GM18858 (cell line): ENCODE results near the gene DCANP1.

Source experiments
- ATAC-seq: cut with Tn5 transposase; IDR thresholded peaks from one replicate; pipeline ENCODE4 v1.9.1; 2021; ENCODE audit not compliant: unreplicated experiment

The DCANP1 gene

DNA sequence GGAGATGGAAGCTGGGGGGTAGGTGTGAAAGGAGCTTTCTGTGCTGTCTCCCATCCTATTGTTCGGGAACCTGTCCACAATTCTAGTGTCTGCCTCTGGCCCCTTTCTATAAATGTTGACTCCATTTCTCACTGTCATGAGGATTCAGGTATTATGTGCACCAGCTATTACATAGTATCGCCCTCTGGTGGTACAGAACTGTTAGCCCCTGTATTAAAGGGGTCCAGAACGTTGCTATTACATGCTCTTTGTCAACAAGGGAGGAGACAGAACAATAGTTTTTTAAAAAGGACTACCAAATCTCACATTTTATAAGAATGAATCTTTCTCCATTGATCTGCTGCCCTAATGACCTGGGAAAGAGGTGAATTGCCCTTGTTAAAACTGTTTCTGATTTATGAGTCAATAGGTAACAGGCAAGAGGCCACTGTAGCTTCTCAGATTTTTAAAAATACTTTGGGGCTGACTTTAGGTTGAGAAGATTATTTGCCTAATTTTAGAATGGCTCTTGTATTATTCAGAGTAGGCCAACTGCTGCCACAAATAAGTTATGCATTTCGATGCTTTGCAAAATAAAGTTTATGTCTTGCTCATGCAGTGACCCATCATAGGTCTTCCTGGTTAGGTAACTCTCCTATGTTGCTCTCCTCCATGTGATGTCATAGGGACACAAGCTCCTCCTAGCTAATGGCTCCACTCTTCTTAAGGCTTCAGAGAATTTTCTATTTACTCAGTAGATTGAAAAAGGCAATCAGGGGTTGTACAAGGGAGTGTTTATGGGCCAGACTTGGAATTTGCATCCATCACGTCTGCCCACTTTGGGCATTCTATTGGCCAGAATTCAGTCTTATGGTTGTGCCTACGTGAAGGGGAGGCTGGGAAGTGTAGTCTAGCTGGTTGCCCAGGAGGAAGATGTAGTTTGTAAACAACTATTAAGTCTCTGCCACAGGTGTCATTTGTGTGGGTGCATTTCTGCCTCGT is 20.8 kb downstream of the DCANP1 start:
- peak; percentile 62 for ATAC-seq

DNA sequence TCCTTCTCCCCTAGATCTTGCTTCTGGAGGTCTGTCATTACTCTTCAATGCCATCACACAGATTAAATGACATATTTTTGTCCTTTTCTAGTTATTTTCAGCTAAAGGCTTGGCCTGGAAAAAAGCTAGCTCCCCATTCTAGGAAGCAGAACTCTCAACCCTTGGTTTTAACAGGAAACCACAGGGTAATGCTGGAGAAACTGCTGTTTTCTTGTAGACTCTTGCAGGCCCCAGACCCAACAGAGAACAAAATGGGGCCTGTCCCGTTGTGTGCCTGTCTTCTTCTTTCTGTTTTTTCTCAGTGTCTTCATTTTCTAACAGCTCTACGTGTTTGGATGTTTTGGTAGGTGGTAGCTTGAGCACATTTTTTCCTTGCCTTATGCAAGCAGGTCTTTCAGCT is 21.5 kb downstream of the DCANP1 start:
- ATAC-seq: no peak

DNA sequence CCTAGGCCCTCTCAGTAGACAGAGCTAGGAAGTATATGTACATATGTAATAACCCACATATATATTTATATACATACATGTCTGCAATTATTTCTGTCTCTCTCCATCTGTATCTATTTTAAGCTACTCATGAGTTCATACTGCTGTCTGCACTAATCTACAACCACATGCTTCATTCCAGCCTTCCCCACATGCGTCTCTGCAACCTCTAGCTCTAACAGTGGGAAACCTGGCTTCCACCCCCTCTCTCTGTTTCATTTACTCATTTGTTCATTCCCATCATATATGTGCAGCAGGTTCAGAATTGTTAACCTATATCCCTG is 23.3 kb downstream of the DCANP1 start:
- no peak for ATAC-seq

DNA sequence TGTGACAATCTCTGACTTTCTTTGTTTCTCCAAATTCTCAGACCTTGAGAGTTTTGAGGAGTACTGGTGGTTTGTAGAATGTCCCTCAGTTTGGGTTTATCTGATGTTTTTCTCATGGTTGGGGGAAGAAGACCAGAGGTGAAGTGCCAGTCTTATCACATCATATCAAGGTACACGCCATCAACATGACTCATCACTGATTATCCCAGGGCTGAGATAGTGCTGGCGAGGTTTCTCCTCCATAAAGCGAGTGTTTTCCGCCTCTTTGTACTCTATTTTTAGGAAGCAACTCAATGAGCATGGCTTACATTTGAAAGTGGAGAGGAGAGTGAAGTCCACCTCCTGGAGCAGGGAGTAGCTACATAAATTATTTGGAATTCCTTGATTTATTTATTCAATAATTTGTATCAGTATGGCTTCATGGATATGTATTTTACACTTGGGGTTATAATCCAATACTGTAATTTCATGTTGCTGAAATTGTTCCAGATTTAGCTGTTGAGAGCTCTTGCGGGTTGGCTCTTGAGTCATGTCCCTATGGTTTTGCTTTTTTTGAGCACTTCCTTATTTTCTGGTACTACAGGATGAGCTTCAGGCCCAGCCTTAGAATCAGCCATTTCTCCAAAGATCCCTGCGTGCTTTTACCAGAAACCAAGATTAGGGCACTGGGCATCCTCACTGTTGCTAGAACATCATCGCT is 23.9 kb downstream of the DCANP1 start:
- no peak for ATAC-seq

DNA sequence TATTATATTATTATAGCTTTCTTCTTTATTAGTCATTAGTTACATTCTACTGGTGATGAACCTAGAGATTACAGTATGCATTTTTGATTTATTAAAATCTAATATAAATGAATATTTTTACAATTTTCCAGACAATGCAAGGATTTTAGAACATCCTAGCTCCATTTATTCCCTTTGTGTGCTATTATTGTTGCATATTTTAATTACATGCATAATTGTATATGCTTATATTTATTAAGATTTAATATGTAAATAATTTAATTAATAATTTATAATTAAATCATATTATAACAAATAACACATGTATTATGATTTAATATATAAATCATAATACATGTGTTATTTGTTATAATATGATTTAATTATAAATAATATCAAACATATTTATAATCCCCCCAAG is 24.7 kb downstream of the DCANP1 start:
- ATAC-seq: no peak

DNA sequence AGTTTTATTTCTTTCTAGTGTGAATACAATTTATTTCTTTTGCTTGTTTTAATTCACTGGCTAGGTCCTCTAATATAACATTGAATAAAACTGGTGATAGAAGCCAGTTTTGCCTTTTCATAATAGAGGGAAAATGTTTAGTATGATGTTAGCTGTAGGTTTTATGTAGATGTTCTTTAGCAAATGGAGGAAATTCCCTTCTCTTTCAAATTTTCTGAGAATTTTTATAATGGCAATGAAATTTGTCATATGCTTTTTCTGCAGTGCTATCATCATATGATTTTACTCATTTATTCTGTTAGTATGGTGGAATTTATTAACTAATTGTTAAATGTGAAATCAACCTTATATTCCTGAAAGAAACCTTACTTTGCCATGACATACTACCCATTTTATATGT is 30.1 kb downstream of the DCANP1 start:
- ATAC-seq: no peak

DNA sequence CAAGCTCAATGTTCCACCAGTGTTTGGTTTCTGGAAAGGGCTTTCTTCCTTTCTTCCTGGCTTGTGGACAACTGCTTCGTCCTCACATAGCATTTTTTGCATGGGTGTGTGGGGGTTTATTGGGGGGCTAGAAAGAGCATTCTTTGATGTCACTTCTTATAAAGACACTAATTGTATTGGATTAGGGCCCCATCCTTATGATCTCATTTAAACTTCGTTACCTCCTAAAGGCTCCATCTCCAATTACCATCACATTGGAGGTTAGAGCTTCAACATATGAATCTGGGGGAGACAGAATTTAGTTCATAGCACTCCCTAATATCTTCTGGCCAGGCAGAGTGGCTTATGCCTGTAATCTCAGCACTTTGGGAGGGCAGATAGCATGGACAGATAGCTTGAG is 42.1 kb downstream of the DCANP1 start:
- no peak for ATAC-seq

DNA sequence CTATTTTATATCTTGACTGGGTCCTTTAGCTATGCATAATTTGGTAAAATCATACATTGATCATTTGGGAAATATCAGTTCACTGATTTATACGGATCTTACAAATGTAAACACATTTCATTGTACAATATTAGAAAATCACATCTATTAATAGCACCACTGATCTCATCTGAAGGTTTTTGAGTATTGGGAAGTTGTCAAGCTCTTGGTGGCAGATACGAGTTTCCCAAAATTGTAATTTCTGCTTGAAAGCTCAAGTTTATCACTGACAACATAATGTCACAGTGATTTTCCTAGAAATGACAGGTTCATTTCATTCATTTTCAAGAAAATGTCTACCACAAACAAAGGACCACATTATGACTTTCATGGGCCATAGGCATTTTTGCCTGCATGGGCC is 45.1 kb downstream of the DCANP1 start:
- ATAC-seq: no peak

DNA sequence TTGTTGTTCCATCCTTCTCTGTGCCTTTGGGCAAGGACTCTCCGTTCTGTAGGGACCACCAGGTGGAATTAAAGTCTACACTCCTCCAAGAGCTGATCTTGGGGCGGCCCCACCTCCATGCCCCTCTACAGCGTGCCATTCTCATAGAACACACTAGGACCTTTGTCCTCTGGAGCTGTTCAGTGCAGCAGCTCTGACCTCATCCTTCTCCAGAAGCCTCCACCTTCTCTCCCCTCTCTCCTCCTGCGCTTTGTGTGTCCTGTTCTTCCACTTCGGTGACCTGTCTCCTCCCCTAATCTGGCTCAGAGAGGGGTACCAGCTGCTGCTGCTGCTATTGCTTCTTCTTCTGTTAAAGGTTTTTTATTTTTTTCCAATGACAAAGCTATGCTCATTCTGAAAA is 46.3 kb downstream of the DCANP1 start:
- ATAC-seq: no peak

DNA sequence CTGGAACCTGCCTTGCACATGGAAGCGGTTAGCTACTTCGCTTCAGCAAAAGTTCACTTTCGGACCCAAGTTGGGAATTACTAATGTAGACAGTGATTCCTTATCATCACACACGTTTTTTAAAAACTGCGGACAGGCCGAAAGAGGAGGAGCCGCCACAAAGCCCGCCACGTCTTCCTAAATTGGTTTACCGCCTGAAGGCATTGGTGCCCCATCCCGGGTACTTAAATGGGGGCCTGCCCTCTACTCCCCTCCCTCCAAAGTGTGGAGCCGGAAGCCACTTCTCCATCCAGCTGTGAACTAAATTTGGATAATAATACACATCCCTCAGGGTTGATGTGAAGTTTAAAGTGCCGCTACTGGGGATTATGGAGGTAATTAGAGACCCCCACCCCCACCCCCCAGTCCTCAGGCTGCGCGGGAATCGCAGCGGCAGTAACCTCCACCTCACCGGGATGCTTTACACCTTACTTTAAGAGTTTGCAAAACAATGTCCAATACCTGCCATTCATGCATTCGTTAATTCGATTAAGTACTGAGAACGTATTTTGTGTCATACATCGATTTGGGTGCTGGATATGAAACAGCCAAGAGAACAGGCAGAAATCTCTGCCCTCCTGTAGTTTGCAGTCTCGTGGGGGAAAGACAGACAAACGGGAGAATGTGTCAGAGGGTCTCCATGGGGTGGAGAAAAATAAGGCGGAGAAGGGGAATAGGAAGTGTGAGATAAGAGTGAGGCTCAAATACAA is 47.2 kb downstream of the DCANP1 start:
- ATAC-seq: no peak

DNA sequence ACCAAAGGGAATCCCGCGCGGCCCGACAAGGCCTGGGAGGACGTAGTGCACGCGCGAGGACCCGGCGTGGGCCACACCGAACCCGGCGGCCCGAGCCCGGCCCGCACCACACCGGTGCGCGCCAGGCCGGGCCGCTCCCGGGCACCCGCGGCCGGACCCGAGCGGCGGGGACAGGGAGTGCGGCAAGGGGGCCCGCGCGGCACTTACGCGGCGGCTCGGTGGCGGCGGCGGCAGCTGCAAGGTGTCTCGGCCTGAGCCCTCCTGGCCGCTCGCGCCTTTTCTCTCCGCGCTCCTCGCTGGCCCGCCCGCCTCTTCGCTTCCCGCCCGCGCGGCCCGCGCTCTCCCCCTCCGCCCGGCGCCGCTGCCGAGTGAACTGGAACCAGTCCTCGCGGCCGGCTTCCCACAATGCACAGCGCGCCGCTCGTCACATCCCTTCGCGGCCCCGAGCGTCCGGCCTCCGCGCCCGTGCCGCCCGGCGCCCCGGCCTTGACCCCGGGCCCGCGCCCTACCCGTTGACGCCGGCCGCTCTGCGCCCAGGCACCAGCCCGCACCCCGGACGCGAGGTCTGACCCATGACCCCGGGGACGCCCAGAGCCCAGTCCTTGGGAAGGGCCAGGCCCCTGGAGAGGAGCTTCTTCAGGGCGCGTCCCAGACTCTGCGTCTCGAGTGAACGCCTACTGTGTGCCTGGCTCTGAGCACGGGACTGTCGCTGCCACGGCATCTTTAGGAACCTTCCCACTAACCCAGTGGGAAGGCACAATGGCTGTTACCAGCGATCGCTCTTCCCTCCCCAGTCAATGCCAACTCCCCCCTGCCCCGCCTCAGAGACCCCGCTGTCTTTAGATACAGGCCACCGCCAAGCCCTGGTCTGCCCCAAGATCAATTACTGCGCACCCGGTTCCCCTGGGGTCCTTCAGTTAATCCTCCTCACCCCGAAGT is 48.0 kb downstream of the DCANP1 start, which contains the start of gene MACROH2A1:
TSS of gene MACROH2A1 (minus strand) at position 377 of the 939 bp plus-strand sequence. CDS start 10,138 bp downstream, outside the sequence.
- peak; percentile 80 for ATAC-seq

DNA sequence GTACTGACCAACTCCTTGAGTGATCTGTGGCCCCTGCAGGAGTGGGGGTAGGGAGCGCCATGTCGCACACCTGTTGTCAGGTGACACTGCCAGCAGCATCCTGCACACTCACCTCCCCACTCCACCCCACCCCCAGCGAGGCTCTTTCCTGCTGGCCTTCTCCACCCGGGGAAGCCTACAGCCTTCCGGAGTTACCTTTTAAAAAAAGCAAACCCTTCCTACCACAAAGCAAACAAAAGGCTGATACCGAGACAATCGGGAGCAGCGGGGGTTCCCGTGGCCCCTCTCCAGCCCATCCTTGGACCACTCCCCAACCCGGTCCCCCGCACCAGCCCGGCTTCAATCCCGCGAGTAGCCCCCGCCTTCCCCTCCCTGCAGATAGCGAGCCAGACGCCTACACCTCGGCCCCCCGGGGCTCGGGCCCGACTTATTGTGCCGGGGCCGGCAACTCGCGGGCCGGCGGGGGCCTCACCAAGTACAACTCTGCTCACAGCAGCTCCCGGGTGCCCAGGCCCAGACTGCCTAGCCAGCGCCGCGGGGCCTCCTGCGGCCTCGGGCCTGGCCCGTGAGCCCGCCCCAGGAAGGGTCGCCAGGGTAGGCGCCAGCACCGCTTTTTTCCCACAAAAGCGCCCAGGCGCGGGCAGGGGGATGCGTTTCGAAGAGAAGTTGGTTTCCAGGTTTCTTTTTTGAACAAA is 48.8 kb downstream of the DCANP1 start:
- peak; percentile 7 for ATAC-seq

DNA sequence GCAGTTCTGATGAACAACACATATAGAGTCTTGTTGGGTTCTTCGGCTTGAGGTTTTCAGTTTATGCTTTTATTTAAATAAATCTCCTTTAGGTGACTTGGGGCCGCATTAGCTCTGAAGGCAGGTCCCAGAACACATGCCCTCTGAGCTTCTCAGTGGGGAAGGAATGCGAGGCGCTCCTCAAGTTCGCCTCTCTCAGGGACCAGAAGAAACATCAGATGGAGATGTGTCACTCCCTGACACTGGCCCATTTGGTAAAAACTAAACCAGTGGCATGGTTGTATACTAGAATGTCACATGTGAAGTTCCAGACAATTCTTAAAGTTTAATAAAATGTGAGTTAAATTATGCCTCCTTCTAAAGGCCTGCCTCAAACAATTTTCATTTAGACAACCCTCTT is 50.1 kb downstream of the DCANP1 start:
- ATAC-seq: no peak

DNA sequence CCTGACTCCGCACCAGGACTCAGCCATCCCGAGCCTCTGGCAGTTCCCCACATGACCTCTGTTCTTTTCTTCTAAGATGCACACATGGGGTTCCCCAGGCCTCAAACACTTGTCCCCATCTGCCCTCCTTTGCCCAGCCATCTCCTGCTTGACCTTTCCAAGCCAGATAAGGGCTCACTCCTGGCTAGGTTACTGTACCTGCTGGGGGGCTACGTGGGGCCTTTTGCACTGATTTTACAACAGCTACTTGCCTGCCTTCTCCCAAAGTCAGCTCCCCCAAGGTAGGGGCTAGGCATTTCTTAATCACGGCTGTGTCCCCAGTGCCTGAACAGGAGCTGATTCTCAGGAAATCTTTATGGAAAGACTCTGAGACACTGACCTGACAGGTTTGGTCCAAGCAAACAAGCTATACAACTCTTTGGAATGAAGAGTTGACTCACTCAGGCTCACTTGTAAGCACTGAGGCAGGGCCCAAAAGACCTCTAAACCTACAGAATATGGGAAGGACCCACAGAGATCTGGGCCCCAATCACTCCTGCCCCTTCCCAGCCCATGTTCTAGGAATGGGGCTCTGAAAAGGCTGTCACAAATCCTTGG is 50.6 kb downstream of the DCANP1 start:
- no peak for ATAC-seq

DNA sequence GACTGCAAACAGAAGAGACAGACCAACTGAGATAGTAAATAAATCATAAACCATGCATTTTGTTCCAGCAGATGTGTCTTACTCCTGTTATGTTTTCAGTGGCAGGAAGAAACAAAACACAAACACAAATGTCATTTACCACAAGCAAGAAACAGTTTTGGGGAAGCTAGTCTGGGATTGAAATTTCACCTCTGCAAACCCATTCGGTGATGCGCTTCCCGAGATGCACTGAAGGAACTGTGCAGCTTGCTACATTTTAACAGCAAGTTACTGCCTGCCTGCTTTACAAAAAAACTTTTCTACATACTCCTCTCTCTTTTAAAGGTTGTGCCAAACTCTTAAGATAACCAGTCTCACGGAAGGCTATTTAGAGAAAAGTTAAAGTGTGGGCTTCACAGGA is 51.3 kb downstream of the DCANP1 start:
- no peak for ATAC-seq

DNA sequence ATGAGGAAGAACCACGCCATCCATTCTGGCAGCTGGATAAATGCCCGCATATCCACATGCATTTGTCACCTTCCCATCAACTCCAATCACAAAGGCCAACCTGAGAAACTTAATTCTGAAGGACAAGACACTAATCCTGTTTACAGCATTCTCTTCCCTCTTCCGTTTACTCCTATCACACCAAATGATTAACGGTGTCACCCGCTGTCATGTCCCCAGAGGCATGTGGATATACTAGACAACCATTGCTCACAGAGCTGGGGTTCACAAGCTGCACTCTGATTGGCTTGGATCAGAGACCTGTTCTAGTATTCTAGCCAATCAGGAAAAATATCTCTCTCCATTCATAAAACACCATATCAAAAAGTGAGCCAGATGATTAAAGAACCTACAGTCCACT is 51.7 kb downstream of the DCANP1 start:
- ATAC-seq: no peak
